HCEC 1CT (cell line): ENCODE results near the gene STK11IP.
A peak's percentile ranks its signal among the peaks of the same experiment; 100 is the strongest.
"Not testable (repeated sequence)": the region's sequence is repeated elsewhere in the genome, so short reads cannot be mapped to it uniquely, and the experiment has no call there.

Experiments used
- DNase-seq: peaks from one replicate; pipeline ENCODE4 v3.0.0-alpha.2; 2017

The STK11IP gene

DNA sequence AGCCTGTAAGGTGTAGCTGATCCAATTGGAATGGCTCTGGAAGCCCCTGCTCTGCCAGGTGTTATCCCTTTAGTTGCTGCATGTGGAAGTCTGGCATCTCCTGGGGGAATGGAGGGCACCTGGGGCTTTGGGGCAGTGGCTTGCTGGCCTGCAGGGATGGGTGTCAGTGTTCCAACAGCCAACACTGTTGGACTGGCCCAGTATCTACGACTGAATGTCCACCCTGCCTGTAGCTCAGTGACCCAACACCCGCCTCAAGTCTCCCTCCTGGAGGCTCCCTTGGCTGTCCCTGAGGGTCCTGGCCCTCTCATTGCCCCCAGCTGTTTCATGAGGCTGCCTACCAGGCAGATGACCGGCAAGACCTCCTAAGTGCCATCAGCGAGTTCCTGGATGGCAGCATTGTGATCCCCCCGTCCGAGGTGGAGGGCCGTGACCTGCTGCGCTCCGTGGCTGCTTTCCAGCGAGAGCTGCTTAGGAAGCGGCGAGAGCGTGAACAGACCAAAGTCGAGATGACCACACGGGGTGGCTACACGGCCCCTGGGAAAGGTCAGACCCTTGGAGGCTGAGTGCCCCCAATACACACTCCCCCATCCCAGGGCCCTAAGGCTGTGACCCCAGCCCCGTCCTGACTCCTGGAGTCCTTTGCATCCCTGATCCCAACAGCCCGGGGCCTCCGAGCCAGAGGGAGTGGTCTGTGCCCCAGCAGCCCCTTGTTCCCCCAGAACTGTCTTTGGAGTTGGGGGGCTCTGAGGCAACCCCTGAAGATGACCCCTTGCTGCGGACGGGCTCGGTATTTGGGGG is 37.5 kb downstream of the STK11IP start:
- no peak for DNase-seq

- DNase-seq, result no peak
Observed at GRCh38 chr2:219636144-219636915, 38.7 kb downstream of the STK11IP start.

GRCh38 chr2:219636941-219637841 is 39.5 kb downstream of the STK11IP start:
- DNase-seq, result no peak

GRCh38 chr2:219637842-219638185 is 40.2 kb downstream of the STK11IP start:
- DNase-seq, result no peak

GRCh38 chr2:219638217-219638947 is 40.7 kb downstream of the STK11IP start:
- no peak for DNase-seq

DNA sequence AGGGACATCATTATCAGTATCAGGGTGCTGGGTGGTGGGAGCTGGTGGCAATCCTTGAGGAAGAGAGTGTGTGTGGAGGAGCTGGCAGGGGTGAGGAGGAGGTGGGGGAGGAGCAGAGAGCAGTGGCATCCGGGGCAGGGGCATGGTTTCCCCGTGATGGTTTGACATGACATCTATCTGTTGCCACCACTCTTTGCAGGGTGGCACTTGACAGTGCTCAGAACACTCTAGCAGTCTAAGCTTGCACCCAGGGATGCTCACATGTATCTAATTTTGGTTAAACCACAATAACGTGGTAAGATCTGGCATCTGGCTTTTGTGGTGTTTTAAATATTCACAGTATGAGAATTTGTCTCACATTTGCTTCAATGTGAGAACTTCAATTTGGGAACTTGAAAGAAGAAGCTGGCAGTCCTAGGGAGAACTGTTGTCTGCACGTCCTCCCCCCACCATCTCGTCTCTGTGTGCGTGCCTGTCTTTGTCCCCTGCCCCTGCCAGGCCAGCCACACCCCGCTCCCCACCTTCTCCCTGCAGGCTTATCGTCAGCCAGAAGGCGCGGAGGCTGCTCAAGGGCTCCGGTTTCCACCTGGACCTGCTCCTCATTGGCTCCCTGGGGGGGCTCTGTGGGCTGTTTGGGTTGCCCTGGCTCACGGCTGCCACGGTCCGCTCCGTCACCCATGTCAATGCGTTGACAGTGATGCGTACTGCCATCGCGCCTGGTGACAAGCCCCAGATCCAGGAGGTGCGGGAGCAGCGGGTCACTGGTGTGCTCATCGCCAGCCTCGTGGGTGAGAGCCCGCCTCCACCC is 41.5 kb downstream of the STK11IP start:
- no peak for DNase-seq

- DNase-seq, result no peak
Observed at GRCh38 chr2:219641390-219642068, 43.9 kb downstream of the STK11IP start.

- DNase-seq, result no peak
Observed at GRCh38 chr2:219642069-219642454, 44.4 kb downstream of the STK11IP start.

GRCh38 chr2:219642465-219643083 is 44.9 kb downstream of the STK11IP start:
- peak; percentile 96 for DNase-seq

- no peak for DNase-seq
Observed at GRCh38 chr2:219643084-219643473, 45.4 kb downstream of the STK11IP start.

GRCh38 chr2:219643788-219644398 is 46.2 kb downstream of the STK11IP start:
- DNase-seq, result no peak

DNA sequence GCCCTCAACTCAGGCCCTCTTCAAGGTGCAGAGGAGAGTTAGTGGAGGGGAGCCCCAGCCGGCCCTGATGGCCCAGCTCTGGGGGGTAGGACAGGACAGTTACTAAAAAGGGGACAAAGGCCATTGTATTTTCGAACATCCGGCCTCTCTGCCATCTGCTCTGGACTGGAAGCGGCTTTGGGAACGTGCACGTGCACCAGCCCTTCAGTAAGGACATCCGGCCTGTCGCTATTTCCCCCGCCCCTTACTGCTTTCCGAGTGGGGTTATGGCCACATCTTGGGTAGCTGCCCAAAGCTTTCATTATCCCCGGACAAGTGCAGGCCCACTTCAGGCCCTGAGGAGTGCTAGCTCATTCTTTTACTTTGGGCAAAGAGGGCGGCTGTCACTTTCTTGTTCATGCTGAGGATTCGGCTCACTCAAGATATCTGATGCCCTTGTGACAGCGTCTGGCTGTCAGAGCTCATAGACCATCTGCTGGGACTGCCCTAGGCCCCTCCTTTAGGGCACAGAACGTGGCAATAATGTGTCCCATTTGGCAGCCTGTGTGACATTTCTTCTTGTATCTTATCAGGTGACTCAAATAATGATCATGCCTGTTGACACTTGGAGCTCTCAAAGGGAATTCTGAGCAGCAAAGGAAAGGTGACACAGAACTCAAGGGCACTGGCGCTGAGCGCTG is 47.3 kb downstream of the STK11IP start:
- no peak for DNase-seq

DNA sequence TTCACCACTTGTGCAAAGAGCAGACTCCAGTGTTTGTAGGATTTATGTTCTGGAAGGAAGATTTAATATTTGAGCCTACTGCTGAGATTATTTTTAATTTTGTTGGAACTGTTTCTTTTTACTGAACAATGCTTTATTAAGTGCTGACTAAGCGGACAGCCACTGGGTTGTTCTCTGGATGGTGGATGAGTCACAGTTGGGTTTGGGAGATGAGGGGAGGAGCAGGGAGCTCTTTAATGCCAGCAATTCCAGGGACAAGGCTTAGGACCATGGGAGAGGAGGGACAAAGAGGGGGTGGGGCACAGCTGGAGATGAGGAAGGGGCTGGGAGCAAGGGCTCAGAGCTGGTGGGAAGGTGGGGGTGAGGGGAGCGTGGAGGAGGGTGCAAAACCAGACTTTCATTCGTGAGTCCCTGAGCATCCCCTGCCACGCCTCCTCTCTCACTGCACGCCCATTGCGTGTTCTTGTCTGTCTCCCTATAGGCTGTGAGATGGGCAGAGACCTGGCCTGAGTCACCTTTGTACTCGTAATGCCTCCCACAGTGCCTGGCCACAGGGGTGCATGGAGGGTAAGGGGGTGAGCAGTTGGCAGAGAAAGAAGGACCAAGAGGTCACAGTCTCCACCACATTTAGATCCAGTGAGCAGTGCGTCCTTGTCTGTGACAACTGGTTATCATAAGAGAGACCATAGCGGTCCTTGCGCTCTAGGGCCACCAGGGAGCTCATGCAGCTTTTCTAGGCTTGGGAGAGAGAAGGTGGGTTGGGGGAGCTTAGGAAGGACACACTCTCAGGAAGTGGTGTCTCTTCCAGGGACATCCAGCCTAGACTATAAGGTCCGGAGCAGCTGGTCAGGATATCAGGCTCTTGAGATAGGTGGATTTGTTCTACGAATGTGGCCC is 48.2 kb downstream of the STK11IP start:
- DNase-seq, result peak; percentile 68

DNA sequence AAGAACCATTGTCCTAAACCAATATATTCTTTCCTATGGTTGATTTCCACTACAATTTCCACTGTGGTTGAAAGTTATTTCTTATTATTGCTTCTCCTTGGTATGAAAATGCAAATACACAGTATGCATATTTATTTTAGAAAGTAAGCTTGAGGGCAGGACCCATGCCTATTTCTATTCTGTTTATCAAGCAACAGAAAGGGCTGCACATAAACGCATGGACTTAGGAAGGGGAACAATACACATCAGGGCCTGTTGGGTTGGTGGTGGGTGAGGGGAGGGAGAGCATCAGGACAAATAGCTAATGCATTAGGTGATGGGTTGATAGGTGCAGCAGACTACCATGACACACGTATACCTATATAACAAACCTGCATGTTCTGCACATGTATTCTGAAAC is 50.5 kb downstream of the STK11IP start:
- DNase-seq, result no peak

DNA sequence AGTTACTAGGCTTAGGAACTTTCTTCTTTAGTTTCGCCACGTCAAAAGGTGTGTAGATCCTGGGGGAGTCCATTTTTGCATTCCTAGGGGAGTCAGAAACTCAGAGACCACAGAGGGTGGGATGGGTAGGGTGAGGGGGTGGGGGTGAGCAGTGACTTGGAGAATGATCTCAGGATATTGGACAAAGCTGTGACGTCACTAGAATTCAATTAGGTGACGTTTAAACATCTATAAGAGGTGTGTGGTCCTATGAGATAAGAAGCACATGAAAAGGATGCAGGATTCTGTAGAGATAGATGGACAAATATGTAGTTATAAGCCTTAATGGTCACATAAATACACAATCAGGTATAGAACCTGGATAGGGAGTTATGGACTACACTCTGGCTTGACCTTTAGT is 51.3 kb downstream of the STK11IP start:
- no peak for DNase-seq

GRCh38 chr2:219650426-219651248 is 53.0 kb downstream of the STK11IP start:
- no peak for DNase-seq

- not testable (repeated sequence) for DNase-seq
Observed at GRCh38 chr2:219651656-219652055, 54.0 kb downstream of the STK11IP start.

DNA sequence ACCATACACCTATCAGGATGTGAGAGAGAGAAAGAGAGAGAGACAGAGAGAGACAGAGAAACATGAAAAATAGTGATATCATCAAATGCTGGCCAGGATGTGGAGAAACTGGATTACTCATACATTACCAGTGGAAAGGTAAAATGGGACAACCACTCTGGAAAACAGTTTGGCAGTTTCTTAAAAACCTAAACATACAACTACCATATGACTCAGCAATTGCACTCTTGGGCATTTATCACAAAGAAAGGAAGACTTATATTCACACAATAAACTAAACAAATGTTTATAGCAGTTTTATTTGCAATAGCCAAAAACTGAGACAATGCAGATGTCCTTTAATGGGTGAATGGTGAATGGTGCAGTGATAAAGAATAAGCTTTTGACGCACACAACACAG is 58.9 kb downstream of the STK11IP start:
- DNase-seq, result peak; percentile 68
